HCT116 (cell line): Measurements from ENCODE around the gene SEC61A1. TPM values are rescaled to one million over a fixed set of nuclear protein-coding genes. Genes with fewer than 3 reads are reported as not detected.
A peak's percentile ranks its signal among the peaks of the same experiment; 100 is the strongest.

Source experiments
- ATAC-seq: fragments of 200-7000 bp; cut with Tn5 transposase; 2 replicates; pipeline ENCODE4 v1.9.1; 2020; ENCODE audit warnings: mild to moderate bottlenecking, moderate library complexity
- BruUV-seq: library from RNA; stranded (reverse); fragments of 400-500 nt; replicated peaks from 2 replicates; lab custom pipeline; 2021; lab: Mats Ljungman, UMichigan
- CTCF ChIA-PET: fragments of 300-600 bp; sonication (Branson Sonifier 250); formaldehyde crosslinking; loops from one replicate; lab custom pipeline; 2021; ENCODE audit warnings: antibody characterized with exemption; lab: Charles Lee
- POLR2A ChIA-PET: fragments of 300-600, 350-600 bp; sonication (Branson Sonifier 250); formaldehyde crosslinking; loops from one replicate; lab custom pipeline; 2021; ENCODE audit warnings: antibody characterized with exemption; lab: Charles Lee
- RAD21 ChIA-PET, 2 experiments: fragments of 300-600 bp; sonication (Branson Sonifier 250); formaldehyde crosslinking; loops; one replicate each; lab custom pipeline; 2023; ENCODE audit warnings: low total read pairs in 2 of 2; ENCODE audit not compliant: uncharacterized antibody in 2 of 2, unreplicated experiment in 2 of 2, low non-redundant PET in 1 of 2; lab: Charles Lee
- DNase-seq: peaks from one replicate; pipeline ENCODE4 v3.0.0-alpha.2; 2010; ENCODE audit warnings: low read depth, low spot score
- H2AFZ ChIP-seq: fragments of 200-600 bp; shearing (Covaris generic), sonication (generic); 2 replicates; pipeline ENCODE4 v1.6.1; 2017; ENCODE audit warnings: low read depth, mixed run types, mixed read lengths, antibody characterized with exemption, low read length; ENCODE audit not compliant: poor library complexity, severe bottlenecking
- H3K27ac ChIP-seq: 2 replicates; pipeline ENCODE4 v1.5.1; 2012; ENCODE audit warnings: low read depth, low read length
- H3K27me3 ChIP-seq: fragments of 200-600 bp; sonication (generic); 2 replicates; pipeline ENCODE4 v1.6.1; 2016; ENCODE audit warnings: mixed run types, low read length, mixed read lengths; ENCODE audit not compliant: insufficient read depth
- H3K36me3 ChIP-seq, 2 experiments: fragments of 200-500 bp in 1 of 2; fragments of 200-600 bp in 1 of 2; sonication (Bioruptor generic) in 1 of 2; sonication (generic) in 1 of 2; 2 replicates each; pipeline versions ENCODE4 v1.5.1 to v1.6.1; 2014 to 2016; ENCODE audit warnings: low read length in 2 of 2, inconsistent platforms in 1 of 2, mixed read lengths in 1 of 2, mixed run types in 1 of 2; ENCODE audit not compliant: insufficient read depth in 2 of 2, control insufficient read depth in 1 of 2
- H3K4me1 ChIP-seq, 2 experiments: fragments of 200-600 bp in 1 of 2; sonication (generic) in 1 of 2; 2 replicates each; pipeline versions ENCODE4 v1.5.1 to v1.6.1; 2012 to 2017; ENCODE audit warnings: low read length in 2 of 2, inconsistent platforms in 1 of 2, mild to moderate bottlenecking in 1 of 2, mixed read lengths in 1 of 2, mixed run types in 1 of 2, moderate library complexity in 1 of 2; ENCODE audit not compliant: insufficient read depth in 2 of 2, control insufficient read depth in 1 of 2
- H3K4me2 ChIP-seq: fragments of 200-600 bp; sonication (generic); 2 replicates; pipeline ENCODE4 v1.6.1; 2017; ENCODE audit warnings: mixed run types, low read length, mixed read lengths
- H3K4me3 ChIP-seq, 2 experiments: fragments of 200-600 bp in 1 of 2; sonication (generic) in 1 of 2; replicated peaks in 1 of 2; 2 replicates each; pipeline ENCODE4 v1.5.1; 2011 to 2016; ENCODE audit warnings: low read length in 2 of 2, control low read depth in 1 of 2, low read depth in 1 of 2, mild to moderate bottlenecking in 1 of 2, mixed read lengths in 1 of 2, mixed run types in 1 of 2
- H3K79me2 ChIP-seq: fragments of 200-600 bp; sonication (generic); 2 replicates; pipeline ENCODE4 v1.6.1; 2017; ENCODE audit warnings: mild to moderate bottlenecking, mixed run types, low read length, moderate library complexity, mixed read lengths; ENCODE audit not compliant: insufficient read depth
- H3K9ac ChIP-seq: fragments of 200-600 bp; sonication (generic); 2 replicates; pipeline ENCODE4 v1.6.1; 2016; ENCODE audit warnings: low read length, mixed read lengths
- H3K9me2 ChIP-seq: fragments of 200-600 bp; sonication (generic), shearing (Covaris generic); 2 replicates; pipeline ENCODE4 v1.6.1; 2017; ENCODE audit warnings: mixed run types, mild to moderate bottlenecking, moderate library complexity; ENCODE audit not compliant: insufficient read depth
- H3K9me3 ChIP-seq, 2 experiments: fragments of 200-500 bp in 1 of 2; fragments of 200-600 bp in 1 of 2; sonication (Bioruptor generic) in 1 of 2; sonication (generic) in 1 of 2; 2 replicates each; pipeline ENCODE4 v1.6.1; 2014 to 2017; ENCODE audit warnings: low read length in 2 of 2, mixed read lengths in 2 of 2, inconsistent platforms in 1 of 2, low read depth in 1 of 2, mild to moderate bottlenecking in 1 of 2, mixed run types in 1 of 2, moderate library complexity in 1 of 2; ENCODE audit not compliant: control insufficient read depth in 1 of 2, insufficient read depth in 1 of 2
- H4K20me1 ChIP-seq: fragments of 200-600 bp; sonication (generic), shearing (Covaris generic); 2 replicates; pipeline ENCODE4 v1.6.1; 2017; ENCODE audit warnings: mixed run types, mild to moderate bottlenecking, moderate library complexity; ENCODE audit not compliant: insufficient read depth
- CBX3 ChIP-seq: IDR thresholded peaks from 2 replicates; pipeline ENCODE4 v1.6.1; 2012; ENCODE audit warnings: low read depth
- CEBPB ChIP-seq: IDR thresholded peaks from 2 replicates; pipeline ENCODE4 v1.6.1; 2012; ENCODE audit warnings: low read depth
- ELF1 ChIP-seq: IDR thresholded peaks from 2 replicates; pipeline ENCODE4 v1.6.1; 2012; ENCODE audit warnings: low read depth, borderline replicate concordance
- EZH2 ChIP-seq: fragments of 200-600 bp; sonication (generic); IDR thresholded peaks from 2 replicates; pipeline ENCODE4 v1.6.1; 2017; ENCODE audit warnings: antibody characterized with exemption, mixed run types
- EZH2phosphoT487 ChIP-seq: fragments of 200-600 bp; IDR thresholded peaks from 2 replicates; pipeline ENCODE4 v1.6.1; 2018; ENCODE audit warnings: antibody characterized with exemption, borderline replicate concordance
- JUND ChIP-seq: IDR thresholded peaks from 2 replicates; pipeline ENCODE4 v1.6.1; 2012
- RAD21 ChIP-seq: IDR thresholded peaks from 2 replicates; pipeline ENCODE4 v1.6.1; 2012; ENCODE audit warnings: low read depth, mild to moderate bottlenecking
- SIN3A ChIP-seq: IDR thresholded peaks from 2 replicates; pipeline ENCODE4 v1.6.1; 2012; ENCODE audit warnings: low read depth
- SP1 ChIP-seq: IDR thresholded peaks from 2 replicates; pipeline ENCODE4 v1.6.1; 2012; ENCODE audit warnings: low read depth
- TCF7L2 ChIP-seq: IDR thresholded peaks from 2 replicates; pipeline ENCODE4 v1.7.0; 2011; ENCODE audit warnings: borderline replicate concordance, inconsistent platforms; ENCODE audit not compliant: insufficient read depth, insufficient read length; ENCODE audit errors: extremely low read depth
- YY1 ChIP-seq: IDR thresholded peaks from 2 replicates; pipeline ENCODE4 v1.6.1; 2011; ENCODE audit warnings: low read length, low read depth, moderate library complexity, mild to moderate bottlenecking; ENCODE audit not compliant: insufficient replicate concordance; ENCODE audit errors: extremely low read depth
- ZFX ChIP-seq: fragments of 450-650 bp; IDR thresholded peaks from 2 replicates; pipeline ENCODE4 v1.6.1; 2017
- ZNF274 ChIP-seq: fragments of 200-500 bp; sonication (Bioruptor generic); IDR thresholded peaks from 2 replicates; pipeline ENCODE4 v1.6.1; 2014; ENCODE audit warnings: mild to moderate bottlenecking, low read depth, low read length, inconsistent platforms
- intact Hi-C: fragments of 100-400 bp; cut with micrococcal nuclease; formaldehyde crosslinking; loops from 2 replicates; pipeline ENCODE4 v1.10.0; 2022
- total RNA-seq: library from RNA; stranded (reverse); gene quantifications from one replicate; pipeline ENCODE4 v1.2.1, GENCODE V29; 2021; ENCODE audit not compliant: unreplicated experiment
- TF ChIP-seq, protein P1 (sequence below): IDR thresholded peaks from 2 replicates; pipeline ENCODE4 v1.6.1; 2012
- TF ChIP-seq, protein P2 (sequence below): IDR thresholded peaks from 2 replicates; pipeline ENCODE4 v1.6.1; 2012; ENCODE audit warnings: low read depth
- TF ChIP-seq, protein P3 (sequence below): IDR thresholded peaks from 2 replicates; pipeline ENCODE4 v1.6.1; 2012

Gene SEC61A1
- total RNA-seq, 1 experiment from 2014 or later: 176 TPM

DNA sequence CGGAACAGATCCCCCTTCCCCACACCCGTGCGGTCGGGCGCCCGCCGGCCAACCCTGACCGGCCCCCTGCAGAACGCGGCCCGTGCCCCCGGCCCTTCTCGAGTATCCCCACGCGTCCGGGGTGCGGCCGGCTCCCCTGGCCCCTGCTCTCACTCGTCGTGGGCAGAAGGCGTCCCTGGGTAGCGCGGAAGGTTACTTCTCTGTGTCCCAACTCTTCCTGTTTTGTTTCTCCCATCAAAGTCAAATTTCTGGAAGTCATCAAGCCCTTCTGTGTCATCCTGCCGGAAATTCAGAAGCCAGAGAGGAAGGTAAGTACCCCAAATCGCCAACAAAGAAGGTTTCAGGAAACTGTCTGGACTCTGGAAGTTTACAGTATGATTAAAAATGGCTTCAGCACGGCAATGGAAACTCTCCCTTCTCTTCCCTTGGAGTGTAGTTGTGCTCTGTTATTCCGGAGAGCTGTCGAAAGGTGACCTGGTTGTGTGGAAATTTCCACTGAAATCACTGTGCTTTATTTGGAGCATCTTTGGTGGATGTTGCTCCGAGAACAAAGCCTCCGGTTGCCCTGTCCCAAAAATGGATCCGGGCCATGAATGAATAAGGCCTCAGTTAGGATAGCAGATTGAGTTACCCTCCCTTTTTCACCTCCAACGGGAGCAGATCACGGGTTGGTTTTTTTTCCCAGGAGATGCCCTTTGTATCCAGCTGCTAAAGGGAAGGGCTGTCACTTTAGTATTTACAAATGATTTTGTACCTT is 536 bp downstream of the SEC61A1 start:
- Histone ChIP-seq H3K36me3 (peaks cover 24 to 35% of the 10 kb centered on the region in 2 experiments; a peak in 3 of 4 replicates), H4K20me1 (peaks cover 10% of the 10 kb centered on the region; the same call in 1 of the 2 replicates), H3K4me1 (peaks cover 6 to 21% of the 10 kb centered on the region in 2 experiments), H3K9me3 (no peaks in the 10 kb centered on the region), H3K27me3 (no peaks in the 10 kb centered on the region), H3K79me2 (peaks cover 55% of the 10 kb centered on the region), H3K4me2 (peak overlapping the region; percentile 86), H3K9me2 (no peaks in the 10 kb centered on the region), H3K27ac (peak overlapping the region; percentile 74), H3K4me3 (peak overlapping the region; percentile 62 to 86), H2AFZ (no peak overlapping the region), H3K9ac (peak overlapping the region; percentile 81)
- no peak for DNase-seq
- TSS peak; percentile 59 for BruUV-seq
- no peak for ATAC-seq
- intact Hi-C loops: loop anchor here (10.0 kb wide), 1 partner anchor 458 kb away; the partner anchor contains the start of genes MCM2 and TPRA1
- POLR2A ChIA-PET: interaction anchor here (0.6 to 0.7 kb wide), 2 partner anchors 13 to 36 kb away, joined by 3 to 5 read pairs; no protein-coding TSS in a partner anchor
- peak; percentile 23; the same call in 1 of the 2 replicates for TF ChIP-seq SIN3A
- TF ChIP-seq YY1: no peak
- RAD21 ChIA-PET: no interaction called here
- CTCF ChIA-PET: no interaction called here

DNA sequence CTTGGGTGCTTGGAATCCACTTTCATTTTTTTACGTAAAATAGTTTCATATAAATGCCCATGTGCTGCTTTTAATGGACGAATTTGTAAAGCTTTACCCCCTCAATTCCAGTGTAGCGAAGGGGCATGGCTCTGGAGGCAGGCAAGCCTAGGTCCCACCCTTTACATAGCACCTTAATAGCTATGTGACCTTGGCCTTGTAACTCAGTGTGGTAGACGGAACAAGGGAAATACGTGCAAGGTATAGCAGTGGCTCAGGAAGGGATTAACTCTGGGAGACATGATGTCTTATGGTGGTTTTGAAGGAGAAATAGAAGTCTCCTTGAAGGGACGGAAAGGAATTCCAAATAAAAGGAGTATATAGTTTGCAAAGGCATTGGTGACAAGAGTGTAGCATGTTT is 1.4 kb downstream of the SEC61A1 start:
- no peak overlapping the region for H2AFZ ChIP-seq
- peaks cover 10% of the 10 kb centered on the region; the same call in 1 of the 2 replicates for H4K20me1 ChIP-seq
- POLR2A ChIA-PET: no interaction called here
- peak overlapping the region; percentile 62 to 86 for H3K4me3 ChIP-seq
- RAD21 ChIA-PET: no interaction called here
- DNase-seq (no peak), ATAC-seq (no peak)
- peaks cover 29 to 35% of the 10 kb centered on the region in 2 experiments; a peak in 3 of 4 replicates for H3K36me3 ChIP-seq
- BruUV-seq: no TSS peak
- peak overlapping the region; percentile 81 for H3K9ac ChIP-seq
- H3K27ac ChIP-seq: no peak overlapping the region
- no peaks in the 10 kb centered on the region for H3K9me3 ChIP-seq
- intact Hi-C loops: loop anchor here (10.0 kb wide), 1 partner anchor 459 kb away; the partner anchor contains the start of genes MCM2 and TPRA1
- peaks cover 6 to 21% of the 10 kb centered on the region in 2 experiments for H3K4me1 ChIP-seq
- CTCF ChIA-PET: no interaction called here
- no peaks in the 10 kb centered on the region for H3K9me2 ChIP-seq
- peak overlapping the region; percentile 86 for H3K4me2 ChIP-seq
- no peaks in the 10 kb centered on the region for H3K27me3 ChIP-seq
- H3K79me2 ChIP-seq: peaks cover 61% of the 10 kb centered on the region
- no peak for TF ChIP-seq ZFX
- TF ChIP-seq ELF1: no peak
- no peak for TF ChIP-seq YY1
- no peak for TF ChIP-seq SP1
- TF ChIP-seq, protein P1, sequence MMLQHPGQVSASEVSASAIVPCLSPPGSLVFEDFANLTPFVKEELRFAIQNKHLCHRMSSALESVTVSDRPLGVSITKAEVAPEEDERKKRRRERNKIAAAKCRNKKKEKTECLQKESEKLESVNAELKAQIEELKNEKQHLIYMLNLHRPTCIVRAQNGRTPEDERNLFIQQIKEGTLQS: no peak
- no peak for TF ChIP-seq EZH2
- no peak for TF ChIP-seq JUND
- TF ChIP-seq ZNF274: no peak
- TF ChIP-seq RAD21: no peak
- TF ChIP-seq CBX3: no peak
- TF ChIP-seq, protein P2, sequence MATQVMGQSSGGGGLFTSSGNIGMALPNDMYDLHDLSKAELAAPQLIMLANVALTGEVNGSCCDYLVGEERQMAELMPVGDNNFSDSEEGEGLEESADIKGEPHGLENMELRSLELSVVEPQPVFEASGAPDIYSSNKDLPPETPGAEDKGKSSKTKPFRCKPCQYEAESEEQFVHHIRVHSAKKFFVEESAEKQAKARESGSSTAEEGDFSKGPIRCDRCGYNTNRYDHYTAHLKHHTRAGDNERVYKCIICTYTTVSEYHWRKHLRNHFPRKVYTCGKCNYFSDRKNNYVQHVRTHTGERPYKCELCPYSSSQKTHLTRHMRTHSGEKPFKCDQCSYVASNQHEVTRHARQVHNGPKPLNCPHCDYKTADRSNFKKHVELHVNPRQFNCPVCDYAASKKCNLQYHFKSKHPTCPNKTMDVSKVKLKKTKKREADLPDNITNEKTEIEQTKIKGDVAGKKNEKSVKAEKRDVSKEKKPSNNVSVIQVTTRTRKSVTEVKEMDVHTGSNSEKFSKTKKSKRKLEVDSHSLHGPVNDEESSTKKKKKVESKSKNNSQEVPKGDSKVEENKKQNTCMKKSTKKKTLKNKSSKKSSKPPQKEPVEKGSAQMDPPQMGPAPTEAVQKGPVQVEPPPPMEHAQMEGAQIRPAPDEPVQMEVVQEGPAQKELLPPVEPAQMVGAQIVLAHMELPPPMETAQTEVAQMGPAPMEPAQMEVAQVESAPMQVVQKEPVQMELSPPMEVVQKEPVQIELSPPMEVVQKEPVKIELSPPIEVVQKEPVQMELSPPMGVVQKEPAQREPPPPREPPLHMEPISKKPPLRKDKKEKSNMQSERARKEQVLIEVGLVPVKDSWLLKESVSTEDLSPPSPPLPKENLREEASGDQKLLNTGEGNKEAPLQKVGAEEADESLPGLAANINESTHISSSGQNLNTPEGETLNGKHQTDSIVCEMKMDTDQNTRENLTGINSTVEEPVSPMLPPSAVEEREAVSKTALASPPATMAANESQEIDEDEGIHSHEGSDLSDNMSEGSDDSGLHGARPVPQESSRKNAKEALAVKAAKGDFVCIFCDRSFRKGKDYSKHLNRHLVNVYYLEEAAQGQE: no peak
- TF ChIP-seq, protein P3, sequence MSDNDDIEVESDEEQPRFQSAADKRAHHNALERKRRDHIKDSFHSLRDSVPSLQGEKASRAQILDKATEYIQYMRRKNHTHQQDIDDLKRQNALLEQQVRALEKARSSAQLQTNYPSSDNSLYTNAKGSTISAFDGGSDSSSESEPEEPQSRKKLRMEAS: no peak
- no peak for TF ChIP-seq CEBPB
- TF ChIP-seq TCF7L2: no peak
- no peak for TF ChIP-seq SIN3A
- TF ChIP-seq EZH2phosphoT487: no peak
